Stomach (tissue), 19 donors: ENCODE results near the gene HDLBP. TPM values are rescaled to one million over a fixed set of nuclear protein-coding genes. Genes with fewer than 3 reads are reported as not detected.
A peak's percentile ranks its signal among the peaks of the same experiment; 100 is the strongest.

Experiments used
- DNase-seq, 2 donors: peaks; one replicate each; pipeline versions ENCODE4 v3.0.0 to v3.0.0-alpha.2; 2013 to 2019
- H3K27ac ChIP-seq, 5 donors: fragments of 200-600 bp in 4 of 5; sonication (generic) in 4 of 5; one replicate each; pipeline ENCODE4 v1.5.1; 2013 to 2019; ENCODE audit warnings: mild to moderate bottlenecking in 1 of 5, moderate library complexity in 1 of 5
- H3K27me3 ChIP-seq, 3 donors: fragments of 200-600 bp; sonication (generic); one replicate each; pipeline ENCODE4 v1.5.1; 2017 to 2019; ENCODE audit warnings: mixed run types in 1 of 3
- H3K36me3 ChIP-seq, 4 donors: fragments of 200-600 bp; sonication (generic); 1 replicate in 3 of 4; 2 replicates in 1 of 4; pipeline ENCODE4 v1.5.1; 2016 to 2019
- H3K4me1 ChIP-seq, 4 donors: fragments of 200-600 bp; sonication (generic); one replicate each; pipeline ENCODE4 v1.5.1; 2016 to 2019
- H3K4me3 ChIP-seq, 4 donors: fragments of 200-600 bp; sonication (generic) in 3 of 4; one replicate each; pipeline ENCODE4 v1.5.1; 2016 to 2019; ENCODE audit warnings: mild to moderate bottlenecking in 1 of 4
- H3K9me3 ChIP-seq, 4 donors: fragments of 200-600 bp; sonication (generic); one replicate each; pipeline ENCODE4 v1.5.1; 2016 to 2019
- CTCF ChIP-seq, 7 experiments: fragments of 450-650 bp in 4 of 7; fragments of 200-600 bp in 3 of 7; sonication (generic) in 3 of 7; IDR thresholded peaks; one replicate each; pipeline ENCODE4 v1.5.1; 2016 to 2019; ENCODE audit warnings: antibody characterized with exemption in 7 of 7, control low read depth in 2 of 7, mild to moderate bottlenecking in 1 of 7
- EP300 ChIP-seq: sonication (generic); formaldehyde crosslinking; IDR thresholded peaks from one replicate; pipeline ENCODE4 v1.6.1; 2017; ENCODE audit warnings: antibody characterized with exemption
- POLR2A ChIP-seq, 4 donors: fragments of 450-650 bp; IDR thresholded peaks; one replicate each; pipeline ENCODE4 v1.6.1; 2016; ENCODE audit warnings: antibody characterized with exemption in 4 of 4, control low read depth in 2 of 4, mild to moderate bottlenecking in 1 of 4, moderate library complexity in 1 of 4
- POLR2AphosphoS5 ChIP-seq, 3 donors: sonication (generic); formaldehyde crosslinking; IDR thresholded peaks; one replicate each; pipeline ENCODE4 v1.6.1; 2016; ENCODE audit warnings: antibody characterized with exemption in 3 of 3
- WGBS, 5 donors: extraction: QIAGEN DNeasy Blood & Tissue Kit in 3 of 5; methylation state at CpG; one replicate each; pipeline versions ENCODE4 v1.1.5 to v1.1.7; 2013 to 2018; 5-methylcytosine and 5-hydroxymethylcytosine counted together
- intact Hi-C: fragments of 100-400 bp; cut with DNase I; formaldehyde crosslinking; loops from one replicate; pipeline ENCODE4 v1.15.1; 2023; ENCODE audit warnings: low total_unique reads
- long read RNA-seq, 10 donors: transcript quantifications; one replicate each; lab custom pipeline, GENCODE V29; 2026
- polyA plus RNA-seq, 3 donors: library from polyadenylated mRNA; stranded (reverse); fragments of 200-250 nt; gene quantifications; one replicate each; pipeline ENCODE4 v1.2.3, GENCODE V29; 2013
- total RNA-seq, 5 donors: library from RNA; depleted of rRNA; stranded (reverse); fragments of >200 nt; gene quantifications; one replicate each; pipeline versions ENCODE4 v1.1.0 to v1.2.3, GENCODE V29; 2014 to 2016
- donor health status: healthy with polysubstance abuse.
- donor health status: Bipolar disorder and iron deficiency.
- donor health status: healthy.

Gene HDLBP
- total RNA-seq: 100 to 1,000 TPM; 350 to 752 (median 530) TPM
- polyA plus RNA-seq: 100 to 1,000 TPM; 171 to 207 (median 173) TPM
- long read RNA-seq, donor 1, full-length matches to known transcripts: 8 of 82 reads
- long read RNA-seq, donor 1, partial matches to known transcripts: 74 of 82 reads
- long read RNA-seq, donor 1, other reads (novel, unspliced or antisense): 0 of 82 reads
- long read RNA-seq, donor 2, full-length matches to known transcripts: 19 of 335 reads
- long read RNA-seq, donor 2, partial matches to known transcripts: 310 of 335 reads
- long read RNA-seq, donor 2, other reads (novel, unspliced or antisense): 6 of 335 reads
- long read RNA-seq, donor 3, full-length matches to known transcripts: 25 of 104 reads
- long read RNA-seq, donor 3, partial matches to known transcripts: 53 of 104 reads
- long read RNA-seq, donor 3, other reads (novel, unspliced or antisense): 26 of 104 reads
- long read RNA-seq, donor 4, full-length matches to known transcripts: 2 of 2 reads
- long read RNA-seq, donor 4, partial matches to known transcripts: 0 of 2 reads
- long read RNA-seq, donor 4, other reads (novel, unspliced or antisense): 0 of 2 reads
- long read RNA-seq, donor 5, full-length matches to known transcripts: 26 of 272 reads
- long read RNA-seq, donor 5, partial matches to known transcripts: 198 of 272 reads
- long read RNA-seq, donor 5, other reads (novel, unspliced or antisense): 48 of 272 reads
- long read RNA-seq, donor 6: 0 reads
- long read RNA-seq, donor 7, full-length matches to known transcripts: 20 of 180 reads
- long read RNA-seq, donor 7, partial matches to known transcripts: 160 of 180 reads
- long read RNA-seq, donor 7, other reads (novel, unspliced or antisense): 0 of 180 reads
- long read RNA-seq, donor 8, full-length matches to known transcripts: 25 of 186 reads
- long read RNA-seq, donor 8, partial matches to known transcripts: 161 of 186 reads
- long read RNA-seq, donor 8, other reads (novel, unspliced or antisense): 0 of 186 reads
- long read RNA-seq, donor 9, full-length matches to known transcripts: 26 of 322 reads
- long read RNA-seq, donor 9, partial matches to known transcripts: 296 of 322 reads
- long read RNA-seq, donor 9, other reads (novel, unspliced or antisense): 0 of 322 reads
- long read RNA-seq, donor 10, full-length matches to known transcripts: 7 of 64 reads
- long read RNA-seq, donor 10, partial matches to known transcripts: 57 of 64 reads
- long read RNA-seq, donor 10, other reads (novel, unspliced or antisense): 0 of 64 reads

GRCh38 chr2:241315093-241315878 lies at the start of gene HDLBP:
Gene HDLBP (minus strand): TSS chr2:241315672. CDS start chr2:241266869, 48,803 bp downstream.
- peaks cover 54 to 82% (median 65%) of the 10 kb centered on the region in 4 donors for H3K4me1 ChIP-seq
- H3K36me3 ChIP-seq: no peaks in the 10 kb centered on the region

GRCh38 chr2:241364781-241365180 lies 49.3 kb upstream of the HDLBP start:
- H3K27ac ChIP-seq: peak overlapping the region in 3 of 5 donors; percentile 62 to 80 (median 64)
- no peak for TF ChIP-seq CTCF (IDR thresholded peaks at IDR 0.05)
- no peak for TF ChIP-seq POLR2AphosphoS5 (IDR thresholded peaks at IDR 0.05)
- no peaks in the 10 kb centered on the region for H3K9me3 ChIP-seq
- no peak overlapping the region for H3K4me3 ChIP-seq
- no peaks in the 10 kb centered on the region for H3K36me3 ChIP-seq
- H3K4me1 ChIP-seq: peaks cover 7 to 81% (median 40%) of the 10 kb centered on the region in 4 donors
- no peak for DNase-seq
- no peaks in the 10 kb centered on the region for H3K27me3 ChIP-seq
- intact Hi-C loops: no loop called here
- WGBS, 5 donors: 32 to 46% (median 33%) methylated on average over 2 of the region's 2 CpGs

More at GRCh38 chr2:241315093-241315878, at the start of gene HDLBP:
- peak; percentile 100 for DNase-seq
- WGBS, 5 donors: 1% methylated on average over 19 to 73 of the region's 73 CpGs
- intact Hi-C loops: no loop called here
- no peaks in the 10 kb centered on the region for H3K27me3 ChIP-seq
- TF ChIP-seq CTCF (IDR thresholded peaks at IDR 0.05) (peak in 2 of 7 experiments; percentile 4 to 23), POLR2AphosphoS5 (IDR thresholded peaks at IDR 0.05) (peak; percentile 88 to 95 (median 88)), EP300 (no peak), POLR2A (IDR thresholded peaks at IDR 0.05) (peak in 1 of 4 donors; percentile 78)
- H3K4me3 ChIP-seq: peak within 1 kb of the TSS; percentile 79 to 88 (median 87)
- H3K9me3 ChIP-seq: no peaks in the 10 kb centered on the region
- peak within 1 kb of the TSS; percentile 98 to 100 (median 98) for H3K27ac ChIP-seq

GRCh38 chr2:241363426-241363825 lies 48.0 kb upstream of the HDLBP start:
- H3K9me3 ChIP-seq: no peaks in the 10 kb centered on the region
- H3K4me3 ChIP-seq: no peak overlapping the region
- no peaks in the 10 kb centered on the region for H3K27me3 ChIP-seq
- no peaks in the 10 kb centered on the region for H3K36me3 ChIP-seq
- peak in 1 of 2 donors; percentile 47 for DNase-seq
- TF ChIP-seq CTCF (IDR thresholded peaks at IDR 0.05) (no peak), POLR2AphosphoS5 (IDR thresholded peaks at IDR 0.05) (no peak), EP300 (no peak), POLR2A (IDR thresholded peaks at IDR 0.05) (no peak)
- H3K27ac ChIP-seq: peak overlapping the region; percentile 22 to 80 (median 62)
- WGBS, 5 donors: 40 to 62% (median 58%) methylated on average over 7 of the region's 7 CpGs
- intact Hi-C loops: no loop called here
- H3K4me1 ChIP-seq: peaks cover 14 to 82% (median 51%) of the 10 kb centered on the region in 4 donors
